Epithelial cell of prostate (primary cell): Measurements from ENCODE around the gene KRTAP1-5.
"Not testable (repeated sequence)": the region's sequence is repeated elsewhere in the genome, so short reads cannot be mapped to it uniquely, and the experiment has no call there.

Source experiments
- DNase-seq: peaks from one replicate; pipeline ENCODE4 v3.0.0-alpha.2; 2011; ENCODE audit warnings: low read depth, low spot score
- H3K27ac ChIP-seq: fragments of 450-650 bp; 2 replicates; pipeline ENCODE4 v1.5.1; 2017; ENCODE audit warnings: mild to moderate bottlenecking

KRTAP1-5 gene

DNA sequence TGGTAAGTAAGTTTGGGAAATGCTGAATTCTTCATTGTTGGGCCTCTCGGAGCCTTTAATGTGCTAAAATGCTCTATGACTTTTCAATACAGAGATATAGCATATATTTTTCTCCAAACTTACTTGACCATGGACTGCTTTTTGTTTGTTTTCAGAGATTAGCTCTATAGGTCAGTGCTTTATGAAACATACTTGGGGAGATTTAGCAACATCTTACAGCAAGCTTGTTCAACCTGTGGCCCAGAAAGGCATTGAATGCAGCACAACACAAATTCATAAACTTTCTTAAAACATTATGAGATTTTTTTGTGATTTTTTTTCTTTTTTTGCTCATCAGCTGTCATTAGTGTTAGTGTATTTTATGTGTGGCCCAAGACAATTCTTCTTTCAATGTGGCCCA is 17.1 kb downstream of the KRTAP1-5 start:
- H3K27ac ChIP-seq = no peak overlapping the region
- DNase-seq = no peak

DNA sequence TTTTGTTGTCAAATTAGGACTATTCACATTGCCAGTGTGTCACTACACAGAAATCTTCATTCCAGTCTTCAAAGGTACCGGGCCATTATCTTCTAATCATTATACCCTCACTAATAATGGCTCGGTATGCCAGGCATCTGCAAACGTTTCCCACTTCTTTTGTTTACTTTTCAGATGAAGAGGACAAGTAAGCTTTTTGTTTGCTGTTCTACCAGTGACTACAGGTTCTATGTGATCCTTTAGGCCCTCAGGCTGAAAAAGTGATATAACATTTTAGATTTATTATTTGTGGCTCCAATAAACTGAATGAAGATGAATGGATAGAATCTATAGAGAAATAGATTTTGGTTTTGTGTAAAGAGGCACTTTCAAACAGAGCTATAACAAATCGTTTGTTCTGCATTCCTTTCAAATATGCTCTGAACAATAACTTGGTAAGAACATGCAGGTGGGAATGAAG is 17.7 kb downstream of the KRTAP1-5 start:
- no peak for DNase-seq
- no peak overlapping the region for H3K27ac ChIP-seq

DNA sequence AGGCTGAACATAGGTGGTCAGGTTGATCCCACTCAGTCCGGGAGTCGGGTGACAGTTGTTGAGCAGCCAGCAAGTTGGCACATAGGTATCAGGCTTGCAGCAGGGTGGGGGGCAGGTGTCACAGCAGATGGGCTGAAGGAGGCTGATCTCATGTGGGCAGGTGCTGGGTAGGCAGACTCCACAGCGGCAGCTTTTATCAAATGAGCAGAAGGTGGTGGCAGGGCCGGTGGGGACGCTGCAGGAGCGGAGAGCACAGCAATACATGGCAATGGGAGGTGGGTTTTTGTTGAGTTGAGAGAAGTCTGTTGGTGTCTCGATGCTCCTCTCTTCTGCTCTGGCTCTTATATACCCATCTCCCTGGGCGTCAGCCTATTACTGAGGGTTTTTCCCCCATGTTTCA is 18.2 kb downstream of the KRTAP1-5 start, which contains the start of gene KRTAP3-1:
Gene KRTAP3-1 (minus strand): TSS at position 318 of the 400 bp plus-strand sequence. CDS start 54 bp downstream, at position 264.
- no peak for DNase-seq
- no peak within 1 kb of the TSS for H3K27ac ChIP-seq

DNA sequence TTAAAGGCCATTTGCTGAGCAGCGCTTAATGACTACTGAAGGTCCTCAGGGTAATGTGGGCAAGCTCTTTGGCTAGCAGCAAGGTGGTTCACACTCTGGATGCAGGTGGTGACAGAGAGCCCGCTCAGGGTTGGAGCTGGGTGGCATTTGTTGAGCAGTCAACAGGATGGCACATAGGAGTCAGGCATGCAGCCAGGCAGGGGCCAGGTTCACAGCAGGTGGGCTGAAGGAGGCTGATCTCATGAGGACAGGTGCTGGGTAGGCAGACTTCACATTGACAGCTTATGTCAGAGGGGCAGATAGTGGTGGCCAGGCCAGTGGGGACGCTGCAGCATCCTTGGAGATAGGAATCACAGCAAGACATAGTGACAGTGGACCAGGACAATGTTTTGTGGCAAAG is 22.6 kb downstream of the KRTAP1-5 start:
- H3K27ac ChIP-seq = no peak overlapping the region

DNA sequence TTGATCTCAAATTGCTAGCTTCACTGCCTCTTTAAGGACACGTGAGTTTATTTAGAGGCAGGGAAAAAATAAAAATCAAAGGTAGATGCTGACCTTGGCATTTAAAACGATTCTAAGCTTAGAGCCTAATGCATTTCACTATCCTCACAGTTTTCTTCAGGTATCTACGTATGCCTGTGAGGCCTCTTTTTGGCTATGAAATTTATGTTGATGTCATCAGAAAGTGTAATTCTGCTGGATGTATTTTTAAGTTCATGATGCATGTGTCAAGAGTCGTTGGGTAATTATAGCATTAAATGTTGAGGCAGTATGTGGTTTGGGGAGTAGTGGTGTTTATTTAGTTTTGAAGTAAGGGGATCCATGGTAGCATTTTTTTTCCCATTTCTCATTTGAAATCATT is 23.1 kb downstream of the KRTAP1-5 start:
- no peak for DNase-seq

More for the DNA sequence above, 22.6 kb downstream of the KRTAP1-5 start:
- DNase-seq = no peak

DNA sequence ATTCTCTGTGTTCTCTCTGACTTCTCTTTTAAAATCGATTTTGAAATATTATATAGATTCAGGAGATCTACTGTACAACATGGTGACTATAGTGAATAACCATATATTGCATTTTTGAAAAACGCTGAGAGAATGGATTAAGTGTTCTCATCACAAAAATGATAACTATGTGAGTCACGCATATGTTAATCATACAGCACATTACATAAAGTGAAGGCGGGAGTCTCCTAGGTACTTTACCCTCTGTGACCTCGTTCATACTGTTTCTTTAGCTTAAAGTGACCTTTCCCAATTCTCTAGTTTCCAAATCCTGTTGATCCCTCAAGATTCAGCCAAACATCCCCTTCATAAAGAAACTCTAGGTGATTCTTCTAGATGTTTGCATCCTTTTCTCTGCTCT is 24.2 kb downstream of the KRTAP1-5 start:
- H3K27ac ChIP-seq = peak overlapping the region; percentile 32
- DNase-seq = no peak

More for the DNA sequence above, 23.1 kb downstream of the KRTAP1-5 start:
- H3K27ac ChIP-seq = no peak overlapping the region

DNA sequence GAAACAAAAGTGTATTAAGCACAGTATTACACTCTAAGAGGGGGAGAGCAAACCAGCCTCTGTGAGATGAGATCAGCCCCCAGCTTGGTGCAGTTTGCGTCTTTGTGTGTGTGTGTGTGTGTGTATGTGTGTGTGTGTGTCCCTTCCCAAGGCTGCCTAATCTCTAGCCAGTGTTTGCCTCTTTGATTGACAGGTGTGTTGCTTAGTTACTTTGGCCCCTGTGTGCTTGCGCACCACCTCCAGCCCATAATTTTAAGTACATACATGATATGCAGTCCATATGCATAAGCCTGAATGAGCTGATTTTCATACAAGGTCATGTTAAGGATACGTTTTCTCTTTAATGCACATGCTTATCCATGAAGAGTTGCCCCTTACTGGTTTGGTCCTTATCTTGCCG is 25.2 kb downstream of the KRTAP1-5 start:
- DNase-seq = no peak
- no peak overlapping the region for H3K27ac ChIP-seq

GRCh38 chr17:40999563-40999962 is 27.4 kb downstream of the KRTAP1-5 start, which contains the start of gene KRTAP3-2:
Gene KRTAP3-2, minus strand, starts transcription at chr17:40999906. Its CDS starts 53 bp downstream, at chr17:40999853.
- DNase-seq, H3K27ac ChIP-seq: not testable (repeated sequence)

- DNase-seq = no peak
- no peak overlapping the region for H3K27ac ChIP-seq
These were observed 29.6 kb downstream of the KRTAP1-5 start for GRCh38 chr17:40997361-40997760.

- no peak for DNase-seq
- no peak overlapping the region for H3K27ac ChIP-seq
These were observed 30.2 kb downstream of the KRTAP1-5 start for GRCh38 chr17:40996829-40997228.

GRCh38 chr17:40995116-40995515 is 31.9 kb downstream of the KRTAP1-5 start:
- no peak overlapping the region for H3K27ac ChIP-seq
- DNase-seq = no peak

DNA sequence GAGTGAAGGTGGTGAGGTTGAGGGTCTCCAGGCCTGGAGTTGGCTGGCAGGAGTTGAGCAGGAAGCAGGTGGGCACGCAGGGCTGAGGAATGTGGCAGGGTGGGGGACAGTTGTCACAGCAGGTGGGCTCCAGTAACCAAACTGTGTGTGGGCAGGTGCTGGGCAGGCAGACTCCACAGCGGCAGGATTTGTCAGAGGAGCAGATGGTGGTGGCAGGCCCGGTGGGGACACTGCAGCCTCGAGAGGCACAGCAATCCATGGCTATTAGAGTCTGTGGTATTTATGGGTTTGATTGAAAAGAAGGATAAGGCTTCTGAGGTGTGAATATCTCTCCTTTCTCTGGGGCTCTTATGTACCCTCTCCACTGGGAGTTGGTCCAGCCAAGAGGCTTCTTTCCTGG is 33.2 kb downstream of the KRTAP1-5 start, which contains the start of gene KRTAP3-3:
Gene KRTAP3-3 (minus strand): TSS at position 326 of the 400 bp plus-strand sequence. CDS start 67 bp downstream, at position 259.
- DNase-seq = no peak
- H3K27ac ChIP-seq = no peak within 1 kb of the TSS

DNA sequence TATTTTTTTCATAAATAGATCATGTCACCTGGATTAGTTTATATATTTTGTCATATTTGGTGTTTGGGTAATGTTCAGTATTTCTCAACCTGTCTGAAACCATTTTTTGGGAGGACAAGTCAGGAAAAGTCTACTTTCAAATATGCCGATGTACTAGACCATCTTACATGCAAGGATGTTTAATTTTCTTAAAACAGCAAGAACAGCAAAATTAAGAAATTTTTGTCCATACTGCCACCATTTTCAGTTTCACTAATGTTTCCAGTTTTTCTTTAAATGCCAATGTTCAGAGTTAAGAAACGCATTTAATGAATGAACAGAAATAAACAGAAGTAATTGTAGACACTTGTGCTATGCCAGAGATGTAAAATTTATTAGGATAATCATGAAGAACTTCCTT is 33.9 kb downstream of the KRTAP1-5 start:
- no peak for DNase-seq
- no peak overlapping the region for H3K27ac ChIP-seq

DNA sequence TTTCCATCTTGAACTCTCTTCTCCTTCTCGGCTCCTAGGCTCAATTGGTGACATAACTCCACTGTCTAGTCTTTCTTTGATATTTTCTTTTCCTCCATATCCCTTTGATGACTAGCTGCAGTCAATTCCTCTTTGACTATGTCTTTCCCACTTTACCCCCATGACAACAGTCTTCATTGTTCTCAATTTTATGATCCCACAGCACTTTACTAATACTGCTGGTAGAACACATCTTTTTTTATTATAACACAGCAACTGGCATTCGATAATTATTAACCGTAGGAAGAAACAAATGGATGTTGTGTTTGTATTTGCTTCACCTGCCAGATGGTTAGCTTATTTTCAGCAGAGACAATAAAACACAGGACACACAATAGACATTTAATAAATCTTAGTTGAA is 34.3 kb downstream of the KRTAP1-5 start:
- H3K27ac ChIP-seq = no peak overlapping the region
- no peak for DNase-seq

DNA sequence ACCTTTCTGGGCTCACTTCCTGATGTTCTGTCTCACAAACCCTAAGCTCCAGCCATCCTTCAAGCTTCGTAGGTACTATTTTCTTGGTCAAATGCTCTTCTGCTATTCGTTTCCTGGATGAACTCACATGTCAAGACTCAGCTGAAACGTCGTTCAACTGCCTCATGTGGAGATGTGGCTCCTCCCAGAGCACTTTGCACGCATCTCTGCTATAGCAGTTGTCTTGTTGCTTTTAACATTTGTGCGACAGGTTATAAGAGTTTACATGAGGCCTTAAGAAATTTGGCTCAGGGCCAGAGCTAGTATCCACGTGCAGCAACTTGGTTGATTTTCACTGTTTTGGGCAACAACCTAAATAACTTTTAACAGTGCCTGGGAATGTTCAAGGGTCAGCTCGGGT is 40.1 kb downstream of the KRTAP1-5 start:
- no peak overlapping the region for H3K27ac ChIP-seq
- DNase-seq = no peak

DNA sequence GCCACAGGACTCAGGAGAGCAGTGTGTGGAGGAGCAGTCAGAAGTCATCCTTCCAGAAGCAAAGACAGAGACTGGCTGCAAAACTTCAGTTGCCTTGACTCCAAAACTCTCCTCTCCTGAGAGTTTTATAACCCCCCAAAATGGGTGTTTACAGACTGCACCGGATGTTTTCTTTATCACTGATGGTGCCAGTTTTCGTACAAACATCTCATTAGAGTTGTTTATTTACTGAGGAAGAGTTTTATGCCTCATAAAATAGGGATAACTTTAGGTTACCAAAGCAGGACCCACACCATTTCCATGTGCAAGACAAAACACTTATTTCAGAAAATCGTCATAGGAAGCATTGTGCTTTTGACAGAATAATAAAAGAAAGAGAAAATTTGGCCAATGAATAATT is 42.8 kb downstream of the KRTAP1-5 start, which contains the start of gene KRT40:
Gene KRT40 (minus strand): TSS at position 101 of the 400 bp plus-strand sequence. CDS start 53 bp downstream, at position 48.
- no peak within 1 kb of the TSS for H3K27ac ChIP-seq
- DNase-seq = no peak

GRCh38 chr17:40981115-40981514 is 45.9 kb downstream of the KRTAP1-5 start:
- DNase-seq = no peak
- H3K27ac ChIP-seq = no peak overlapping the region

GRCh38 chr17:40980596-40980995 is 46.4 kb downstream of the KRTAP1-5 start:
- no peak overlapping the region for H3K27ac ChIP-seq
- no peak for DNase-seq

GRCh38 chr17:40980117-40980516 is 46.9 kb downstream of the KRTAP1-5 start:
- DNase-seq = no peak
- H3K27ac ChIP-seq = no peak overlapping the region

- no peak for DNase-seq
- H3K27ac ChIP-seq = no peak overlapping the region
These were observed 48.3 kb downstream of the KRTAP1-5 start for GRCh38 chr17:40978575-40979151.
